HEK293T (cell line): ENCODE data around the gene UTP14A.

Experiments
- BHLHE40 ChIP-seq: fragments of 450-650 bp; IDR thresholded peaks from 2 replicates; pipeline ENCODE4 v1.6.1; 2016; ENCODE audit warnings: mild to moderate bottlenecking, moderate library complexity, borderline replicate concordance
- CTBP1 ChIP-seq: fragments of 450-650 bp; IDR thresholded peaks from 2 replicates; pipeline ENCODE4 v1.6.1; 2016; ENCODE audit warnings: borderline replicate concordance
- ELF4 ChIP-seq: fragments of 450-650 bp; IDR thresholded peaks from 2 replicates; pipeline ENCODE4 v1.6.1; 2017; ENCODE audit warnings: antibody characterized with exemption
- FOXA1 ChIP-seq: fragments of 450-650 bp; IDR thresholded peaks from 2 replicates; pipeline ENCODE4 v1.6.1; 2016; ENCODE audit warnings: mild to moderate bottlenecking
- FOXK2 ChIP-seq: fragments of 450-650 bp; IDR thresholded peaks from 2 replicates; pipeline ENCODE4 v1.6.1; 2016; ENCODE audit warnings: mild to moderate bottlenecking
- FOXM1 ChIP-seq: fragments of 450-650 bp; IDR thresholded peaks from 2 replicates; pipeline ENCODE4 v1.6.1; 2017; ENCODE audit warnings: mild to moderate bottlenecking, borderline replicate concordance
- SP1 ChIP-seq: fragments of 450-650 bp; IDR thresholded peaks from 2 replicates; pipeline ENCODE4 v1.6.1; 2017
- SUZ12 ChIP-seq: fragments of 450-650 bp; IDR thresholded peaks from 2 replicates; pipeline ENCODE4 v1.6.1; 2016; ENCODE audit warnings: mild to moderate bottlenecking
- TARDBP ChIP-seq: fragments of 450-650 bp; IDR thresholded peaks from 2 replicates; pipeline ENCODE4 v1.6.1; 2016
- ZNF384 ChIP-seq: fragments of 450-650 bp; IDR thresholded peaks from 2 replicates; pipeline ENCODE4 v1.6.1; 2016
- TF ChIP-seq, protein P1 (sequence below): fragments of 450-650 bp; IDR thresholded peaks from 2 replicates; pipeline ENCODE4 v1.6.1; 2016

- TF ChIP-seq SP1 (no peak), ZNF384 (no peak), TARDBP (no peak), SUZ12 (no peak), FOXA1 (no peak), FOXK2 (no peak), ELF4 (no peak), FOXM1 (no peak), BHLHE40 (no peak), CTBP1 (no peak)
- TF ChIP-seq, protein P1, sequence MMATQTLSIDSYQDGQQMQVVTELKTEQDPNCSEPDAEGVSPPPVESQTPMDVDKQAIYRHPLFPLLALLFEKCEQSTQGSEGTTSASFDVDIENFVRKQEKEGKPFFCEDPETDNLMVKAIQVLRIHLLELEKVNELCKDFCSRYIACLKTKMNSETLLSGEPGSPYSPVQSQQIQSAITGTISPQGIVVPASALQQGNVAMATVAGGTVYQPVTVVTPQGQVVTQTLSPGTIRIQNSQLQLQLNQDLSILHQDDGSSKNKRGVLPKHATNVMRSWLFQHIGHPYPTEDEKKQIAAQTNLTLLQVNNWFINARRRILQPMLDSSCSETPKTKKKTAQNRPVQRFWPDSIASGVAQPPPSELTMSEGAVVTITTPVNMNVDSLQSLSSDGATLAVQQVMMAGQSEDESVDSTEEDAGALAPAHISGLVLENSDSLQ: no peak
These were observed 53.0 kb downstream of the UTP14A start for GRCh38 chrX:129958814-129959492.
